HG03095 (cell line): ENCODE results near the gene RWDD1.
A peak's percentile ranks its signal among the peaks of the same experiment; 100 is the strongest.
"Not testable (repeated sequence)": the region's sequence is repeated elsewhere in the genome, so short reads cannot be mapped to it uniquely, and the experiment has no call there.

ENCODE experiments used
- ATAC-seq: cut with Tn5 transposase; IDR thresholded peaks from one replicate; pipeline ENCODE4 v1.9.1; 2021; ENCODE audit warnings: moderate library complexity; ENCODE audit not compliant: unreplicated experiment

RWDD1 gene

GRCh38 chr6:116560130-116560529, 11.2 kb upstream of the RWDD1 start:
- no peak for ATAC-seq

GRCh38 chr6:116561377-116562018, 9.8 kb upstream of the RWDD1 start:
- peak; percentile 71 for ATAC-seq

- ATAC-seq: no peak
Observed at GRCh38 chr6:116562019-116562403, 9.3 kb upstream of the RWDD1 start.

- no peak for ATAC-seq
Observed at GRCh38 chr6:116562614-116563013, 8.7 kb upstream of the RWDD1 start.

GRCh38 chr6:116563830-116564229, 7.5 kb upstream of the RWDD1 start:
- no peak for ATAC-seq

- no peak for ATAC-seq
Observed at GRCh38 chr6:116564311-116564710, 7.0 kb upstream of the RWDD1 start.

- no peak for ATAC-seq
Observed at GRCh38 chr6:116564921-116565872, 6.1 kb upstream of the RWDD1 start.

GRCh38 chr6:116568111-116568510, 3.2 kb upstream of the RWDD1 start:
- no peak for ATAC-seq

GRCh38 chr6:116568821-116569755, 2.2 kb upstream of the RWDD1 start:
- ATAC-seq: no peak

GRCh38 chr6:116571683-116572000, 338 bp downstream of the RWDD1 start:
- ATAC-seq: no peak

- peak; percentile 16 for ATAC-seq
Observed at GRCh38 chr6:116572162-116572561, 858 bp downstream of the RWDD1 start.

GRCh38 chr6:116575227-116575626, 3.9 kb downstream of the RWDD1 start:
- ATAC-seq: no peak

- no peak for ATAC-seq
Observed at GRCh38 chr6:116577486-116577885, 6.2 kb downstream of the RWDD1 start.

- ATAC-seq: no peak
Observed at GRCh38 chr6:116578335-116578734, 7.0 kb downstream of the RWDD1 start.

- ATAC-seq: no peak
Observed at GRCh38 chr6:116579143-116579542, 7.8 kb downstream of the RWDD1 start.

GRCh38 chr6:116580198-116580597, 8.9 kb downstream of the RWDD1 start:
- ATAC-seq: no peak

GRCh38 chr6:116586276-116586675, 15.0 kb downstream of the RWDD1 start:
- no peak for ATAC-seq

- ATAC-seq: no peak
Observed at GRCh38 chr6:116586738-116587137, 15.4 kb downstream of the RWDD1 start.

GRCh38 chr6:116595247-116595646, 23.9 kb downstream of the RWDD1 start:
- ATAC-seq: no peak

- ATAC-seq: no peak
Observed at GRCh38 chr6:116596815-116597214, 25.5 kb downstream of the RWDD1 start.

- not testable (repeated sequence) for ATAC-seq
Observed at GRCh38 chr6:116603916-116604315, 32.6 kb downstream of the RWDD1 start.
